DND-41 (cell line): ENCODE measurements around the gene MFRP.
A peak's percentile ranks its signal among the peaks of the same experiment; 100 is the strongest.

ENCODE experiments used
- ATAC-seq: fragments of 200-7000 bp; cut with Tn5 transposase; 3 replicates; pipeline ENCODE4 v1.9.1; 2021; ENCODE audit warnings: low read depth; ENCODE audit not compliant: insufficient read depth
- DNase-seq: peaks from one replicate; pipeline ENCODE4 v3.0.0-alpha.2; 2020
- H2AFZ ChIP-seq: 2 replicates; pipeline ENCODE4 v1.6.0; 2012; ENCODE audit warnings: low read depth, low read length
- H3K27ac ChIP-seq: 2 replicates; pipeline ENCODE4 v1.5.1; 2012; ENCODE audit warnings: low read length, inconsistent platforms
- H3K27me3 ChIP-seq: fragments of 200-600 bp; sonication (generic); 2 replicates; pipeline ENCODE4 v1.6.0; 2012; ENCODE audit warnings: low read length, mild to moderate bottlenecking, inconsistent platforms; ENCODE audit not compliant: insufficient read depth, poor library complexity
- H3K36me3 ChIP-seq: 2 replicates; pipeline ENCODE4 v1.5.1; 2012; ENCODE audit warnings: low read length, inconsistent platforms; ENCODE audit not compliant: insufficient read depth
- H3K4me1 ChIP-seq: 2 replicates; pipeline ENCODE4 v1.5.1; 2012; ENCODE audit warnings: mild to moderate bottlenecking, low read length; ENCODE audit not compliant: insufficient read depth
- H3K4me2 ChIP-seq: 2 replicates; pipeline ENCODE4 v1.6.0; 2012; ENCODE audit warnings: mild to moderate bottlenecking, moderate library complexity, low read length, inconsistent platforms; ENCODE audit not compliant: insufficient read depth
- H3K4me3 ChIP-seq, 2 experiments: fragments of 200-600 bp in 1 of 2; shearing (Covaris generic) in 1 of 2; 2 replicates each; pipeline ENCODE4 v1.5.1; 2012 to 2016; ENCODE audit warnings: inconsistent platforms in 2 of 2, low read length in 2 of 2, mild to moderate bottlenecking in 2 of 2, low read depth in 1 of 2, moderate library complexity in 1 of 2
- H3K79me2 ChIP-seq: 2 replicates; pipeline ENCODE4 v1.6.0; 2012; ENCODE audit warnings: low read length, inconsistent platforms; ENCODE audit not compliant: insufficient read depth
- H3K9ac ChIP-seq: 2 replicates; pipeline ENCODE4 v1.6.0; 2012; ENCODE audit warnings: low read depth, mild to moderate bottlenecking, inconsistent platforms, low read length, moderate library complexity
- H3K9me3 ChIP-seq: 2 replicates; pipeline ENCODE4 v1.5.1; 2012; ENCODE audit warnings: low read length, moderate library complexity, mild to moderate bottlenecking, inconsistent platforms; ENCODE audit not compliant: insufficient read depth, severe bottlenecking
- H4K20me1 ChIP-seq: 2 replicates; pipeline ENCODE4 v1.6.0; 2012; ENCODE audit warnings: low read length; ENCODE audit not compliant: insufficient read depth
- CTCF ChIP-seq: IDR thresholded peaks from 2 replicates; pipeline ENCODE4 v1.5.1; 2012; ENCODE audit warnings: borderline replicate concordance, low read length, moderate library complexity, mild to moderate bottlenecking; ENCODE audit not compliant: poor library complexity, severe bottlenecking; ENCODE audit errors: extremely low read depth
- EZH2 ChIP-seq: IDR thresholded peaks from 3 replicates; pipeline ENCODE4 v1.6.1; 2012; ENCODE audit warnings: borderline replicate concordance, low read depth, mild to moderate bottlenecking, moderate library complexity, low read length, inconsistent platforms; ENCODE audit not compliant: severe bottlenecking

MFRP gene

GRCh38 chr11:119346605-119347004 lies at the start of gene MFRP:
MFRP (minus strand) TSS chr11:119346705; CDS start chr11:119346513, 192 bp downstream.
- DNase-seq (no peak), ATAC-seq (no peak)
- no peak within 1 kb of the TSS for H3K4me2 ChIP-seq
- H3K27me3 ChIP-seq = no peaks in the 10 kb centered on the region
- no peak within 1 kb of the TSS for H2AFZ ChIP-seq
- H3K36me3 ChIP-seq = no peaks in the 10 kb centered on the region
- H3K4me3 ChIP-seq = no peak within 1 kb of the TSS
- no peak within 1 kb of the TSS for H3K27ac ChIP-seq
- H3K4me1 ChIP-seq = no peaks in the 10 kb centered on the region
- no peaks in the 10 kb centered on the region for H3K79me2 ChIP-seq
- no peaks in the 10 kb centered on the region for H3K9me3 ChIP-seq
- no peak for TF ChIP-seq EZH2
- no peak for TF ChIP-seq CTCF
- 0 out of 2 replicates have a peak, but pooled peaks cover 4% of the 10 kb centered on the region for H4K20me1 ChIP-seq
- no peak within 1 kb of the TSS for H3K9ac ChIP-seq

- Histone ChIP-seq H3K4me3 (no peak overlapping the region), H3K36me3 (no peaks in the 10 kb centered on the region), H3K4me1 (no peaks in the 10 kb centered on the region), H3K9me3 (no peaks in the 10 kb centered on the region), H2AFZ (no peak overlapping the region), H3K27ac (no peak overlapping the region), H3K9ac (no peak overlapping the region), H4K20me1 (no peaks in the 10 kb centered on the region), H3K27me3 (peaks cover 3% of the 10 kb centered on the region), H3K4me2 (no peak overlapping the region), H3K79me2 (no peaks in the 10 kb centered on the region)
- no peak for DNase-seq
- no peak for TF ChIP-seq CTCF
- ATAC-seq = no peak
Observed at GRCh38 chr11:119391275-119391674, 44.8 kb upstream of the MFRP start.

GRCh38 chr11:119389611-119390254 lies 43.2 kb upstream of the MFRP start:
- H2AFZ ChIP-seq = no peak overlapping the region
- no peak overlapping the region for H3K4me2 ChIP-seq
- no peaks in the 10 kb centered on the region for H3K79me2 ChIP-seq
- no peaks in the 10 kb centered on the region for H3K9me3 ChIP-seq
- no peaks in the 10 kb centered on the region for H3K27me3 ChIP-seq
- peak; percentile 24 for DNase-seq
- H3K9ac ChIP-seq = no peak overlapping the region
- H3K36me3 ChIP-seq = no peaks in the 10 kb centered on the region
- peak; percentile 40; the same call in 1 of the 3 replicates for ATAC-seq
- H3K4me3 ChIP-seq = no peak overlapping the region
- no peaks in the 10 kb centered on the region for H3K4me1 ChIP-seq
- H3K27ac ChIP-seq = no peak overlapping the region
- TF ChIP-seq CTCF (peak; percentile 54), EZH2 (no peak)
- no peaks in the 10 kb centered on the region for H4K20me1 ChIP-seq

- Histone ChIP-seq H3K9me3 (no peaks in the 10 kb centered on the region), H2AFZ (no peak overlapping the region), H3K4me2 (no peak overlapping the region), H3K9ac (no peak overlapping the region), H3K36me3 (no peaks in the 10 kb centered on the region), H3K4me3 (no peak overlapping the region), H3K27me3 (no peaks in the 10 kb centered on the region), H3K4me1 (no peaks in the 10 kb centered on the region), H3K79me2 (no peaks in the 10 kb centered on the region), H4K20me1 (no peaks in the 10 kb centered on the region), H3K27ac (no peak overlapping the region)
- no peak for TF ChIP-seq CTCF
- TF ChIP-seq EZH2 = no peak
- no peak for DNase-seq
- no peak for ATAC-seq
Observed at GRCh38 chr11:119388103-119388502, 41.6 kb upstream of the MFRP start.
